ENCODE data around the gene ANKRD30A. TPM values are rescaled to one million over a fixed set of nuclear protein-coding genes. Genes with fewer than 3 reads are reported as not detected.
"Not testable (repeated sequence)": the region's sequence is repeated elsewhere in the genome, so short reads cannot be mapped to it uniquely, and the experiment has no call there.

ANKRD30A gene
- total RNA-seq, 3 donors from 2014 or later = 2.6 to 725 (median 216) TPM

DNA sequence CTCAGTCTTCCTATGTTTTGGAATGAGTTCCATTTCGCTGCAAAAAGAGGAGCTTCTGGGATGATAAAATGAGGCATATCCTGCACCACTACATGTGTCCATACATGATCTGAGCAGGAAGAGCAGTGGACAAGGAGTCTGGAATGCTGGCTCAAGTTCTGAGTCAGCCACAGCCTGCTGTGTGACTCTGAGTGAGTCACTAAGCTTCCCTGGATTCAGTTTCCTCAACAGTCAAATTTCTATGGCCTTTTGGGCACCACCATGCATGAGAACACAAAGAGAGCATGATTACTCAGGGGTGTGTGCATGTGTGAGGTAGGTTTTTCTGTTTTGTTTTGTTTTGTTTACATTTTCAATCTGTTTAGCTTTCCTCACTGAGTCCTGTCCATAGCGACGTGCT is 254.6 kb downstream of the ANKRD30A start:
- no peaks in the 10 kb centered on the region for H3K4me1 ChIP-seq
- H3K27me3 ChIP-seq = no peaks in the 10 kb centered on the region
- DNase-seq (ENCODE audit: low spot score in 2 of 2) = no peak
- intact Hi-C loops (cut with DNase I; ENCODE audit: low total_unique reads) = no loop called here
- H3K9me3 ChIP-seq = peaks cover 0 to 17% of the 10 kb centered on the region in 2 donors
- no peak overlapping the region for H3K4me3 ChIP-seq
- no peaks in the 10 kb centered on the region for H3K36me3 ChIP-seq
- TF ChIP-seq POLR2A (IDR thresholded peaks at IDR 0.05) = no peak
- no peak overlapping the region for H3K27ac ChIP-seq

DNA sequence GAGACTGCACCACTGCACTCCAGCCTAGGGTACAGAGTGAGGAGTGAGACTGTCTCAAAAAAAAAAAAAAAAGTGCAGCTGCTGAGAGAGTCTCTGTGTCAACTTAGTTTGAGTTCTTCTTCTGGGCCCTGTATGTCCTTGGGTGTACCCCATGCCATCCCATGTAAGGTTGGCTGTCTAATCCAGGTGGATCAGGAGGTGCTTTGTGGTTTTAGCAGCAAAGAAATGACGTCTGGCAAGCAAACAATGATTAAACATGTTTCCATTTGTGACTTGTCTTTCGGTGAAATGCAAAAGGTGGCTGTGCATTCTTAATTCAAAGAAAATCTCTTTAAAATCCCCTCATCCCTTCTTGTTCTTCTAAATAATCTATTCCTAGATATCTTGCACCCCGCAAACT is 255.9 kb downstream of the ANKRD30A start:
- TF ChIP-seq POLR2A (IDR thresholded peaks at IDR 0.05) = no peak
- TF ChIP-seq, protein P1, sequence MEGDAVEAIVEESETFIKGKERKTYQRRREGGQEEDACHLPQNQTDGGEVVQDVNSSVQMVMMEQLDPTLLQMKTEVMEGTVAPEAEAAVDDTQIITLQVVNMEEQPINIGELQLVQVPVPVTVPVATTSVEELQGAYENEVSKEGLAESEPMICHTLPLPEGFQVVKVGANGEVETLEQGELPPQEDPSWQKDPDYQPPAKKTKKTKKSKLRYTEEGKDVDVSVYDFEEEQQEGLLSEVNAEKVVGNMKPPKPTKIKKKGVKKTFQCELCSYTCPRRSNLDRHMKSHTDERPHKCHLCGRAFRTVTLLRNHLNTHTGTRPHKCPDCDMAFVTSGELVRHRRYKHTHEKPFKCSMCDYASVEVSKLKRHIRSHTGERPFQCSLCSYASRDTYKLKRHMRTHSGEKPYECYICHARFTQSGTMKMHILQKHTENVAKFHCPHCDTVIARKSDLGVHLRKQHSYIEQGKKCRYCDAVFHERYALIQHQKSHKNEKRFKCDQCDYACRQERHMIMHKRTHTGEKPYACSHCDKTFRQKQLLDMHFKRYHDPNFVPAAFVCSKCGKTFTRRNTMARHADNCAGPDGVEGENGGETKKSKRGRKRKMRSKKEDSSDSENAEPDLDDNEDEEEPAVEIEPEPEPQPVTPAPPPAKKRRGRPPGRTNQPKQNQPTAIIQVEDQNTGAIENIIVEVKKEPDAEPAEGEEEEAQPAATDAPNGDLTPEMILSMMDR (IDR thresholded peaks at IDR 0.05) = no peak
- TF ChIP-seq POLR2AphosphoS5 (IDR thresholded peaks at IDR 0.05) = no peak
- no peak for DNase-seq (ENCODE audit: low spot score in 2 of 2)
- Histone ChIP-seq H3K9me3 (peaks cover 0 to 17% of the 10 kb centered on the region in 2 donors), H3K4me1 (no peaks in the 10 kb centered on the region), H3K27me3 (no peaks in the 10 kb centered on the region), H3K27ac (no peak overlapping the region), H3K36me3 (no peaks in the 10 kb centered on the region), H3K4me3 (no peak overlapping the region)
- intact Hi-C loops (cut with DNase I; ENCODE audit: low total_unique reads) = no loop called here

DNA sequence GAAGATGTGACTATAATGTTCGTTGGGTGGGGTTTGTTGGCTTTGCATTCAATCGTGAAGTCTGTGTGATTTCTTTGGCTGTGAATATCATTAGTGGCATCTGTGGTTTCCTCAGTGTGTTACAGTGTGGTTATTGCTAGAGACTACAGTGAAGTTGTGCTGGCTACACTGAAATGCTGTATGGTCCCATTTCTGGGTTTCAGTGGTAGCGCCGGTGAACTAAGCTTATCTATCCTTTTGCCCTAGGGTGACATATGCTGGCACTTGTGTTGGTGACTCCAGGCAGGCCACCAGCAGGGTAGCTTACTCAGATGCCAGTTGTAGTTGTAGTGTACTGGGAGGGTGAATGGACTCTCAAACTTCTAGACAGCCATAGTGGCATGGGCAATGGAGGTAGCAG is 259.5 kb downstream of the ANKRD30A start:
- no peaks in the 10 kb centered on the region for H3K4me1 ChIP-seq

DNA sequence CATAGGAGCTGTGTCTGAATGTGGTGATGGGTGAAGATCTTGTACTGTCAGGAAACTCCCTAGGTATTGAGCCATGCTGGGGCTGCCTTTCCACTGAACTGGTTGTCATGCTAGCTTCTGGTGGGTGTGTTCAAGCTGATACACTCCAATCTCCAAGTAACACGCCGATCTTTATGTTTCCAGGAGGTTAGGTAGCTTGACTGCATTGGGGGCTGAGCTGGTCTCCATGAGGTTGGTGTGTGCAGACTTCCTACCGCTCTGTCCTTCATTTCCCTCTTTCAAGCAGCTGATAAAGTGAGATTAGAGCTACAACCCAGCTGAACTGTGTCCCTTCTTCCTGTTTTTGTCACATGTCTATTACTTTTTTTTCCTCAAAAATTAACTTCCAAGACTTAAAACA is 265.5 kb downstream of the ANKRD30A start:
- H3K9me3 ChIP-seq = no peaks in the 10 kb centered on the region
- TF ChIP-seq, protein P1 (IDR thresholded peaks at IDR 0.05) = no peak
- no peak for TF ChIP-seq POLR2A (IDR thresholded peaks at IDR 0.05)
- H3K4me3 ChIP-seq = no peak overlapping the region
- intact Hi-C loops (cut with DNase I; ENCODE audit: low total_unique reads) = no loop called here
- DNase-seq (ENCODE audit: low spot score in 2 of 2) = no peak
- H3K27ac ChIP-seq = no peak overlapping the region
- no peaks in the 10 kb centered on the region for H3K27me3 ChIP-seq
- H3K36me3 ChIP-seq = no peaks in the 10 kb centered on the region
- H3K4me1 ChIP-seq = no peaks in the 10 kb centered on the region

More for the DNA sequence above, 259.5 kb downstream of the ANKRD30A start:
- DNase-seq (ENCODE audit: low spot score in 2 of 2) = no peak
- Histone ChIP-seq H3K27me3 (no peaks in the 10 kb centered on the region), H3K27ac (no peak overlapping the region), H3K36me3 (no peaks in the 10 kb centered on the region), H3K4me3 (no peak overlapping the region), H3K9me3 (peaks cover 0 to 17% of the 10 kb centered on the region in 2 donors)
- TF ChIP-seq, protein P1 (IDR thresholded peaks at IDR 0.05) = no peak
- TF ChIP-seq POLR2AphosphoS5 (IDR thresholded peaks at IDR 0.05) = no peak
- intact Hi-C loops (cut with DNase I; ENCODE audit: low total_unique reads) = no loop called here

DNA sequence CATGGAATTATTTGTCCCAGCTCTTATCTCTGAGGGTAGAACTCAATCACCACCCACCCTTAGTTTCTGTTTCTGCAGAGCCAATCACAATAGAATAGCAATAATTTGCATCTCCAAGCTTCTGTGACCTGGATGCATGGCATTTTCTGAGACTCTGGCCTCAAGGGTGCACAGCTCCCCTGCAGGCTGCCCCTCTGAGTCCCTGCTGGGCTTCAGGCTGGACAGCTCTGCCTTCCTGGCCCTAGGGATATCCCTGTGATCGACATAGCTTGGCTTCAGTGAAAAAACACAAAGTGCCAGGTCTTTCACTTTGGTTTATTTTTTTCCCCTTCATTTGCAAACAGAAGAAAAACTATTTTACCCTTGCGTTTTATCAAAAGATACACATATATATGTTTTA is 275.4 kb downstream of the ANKRD30A start:
- H3K27me3 ChIP-seq; H3K4me3 ChIP-seq; H3K4me1 ChIP-seq; DNase-seq (ENCODE audit: low spot score in 2 of 2); intact Hi-C loops (cut with DNase I; ENCODE audit: low total_unique reads); H3K9me3 ChIP-seq; H3K36me3 ChIP-seq; H3K27ac ChIP-seq: not testable (repeated sequence)

DNA sequence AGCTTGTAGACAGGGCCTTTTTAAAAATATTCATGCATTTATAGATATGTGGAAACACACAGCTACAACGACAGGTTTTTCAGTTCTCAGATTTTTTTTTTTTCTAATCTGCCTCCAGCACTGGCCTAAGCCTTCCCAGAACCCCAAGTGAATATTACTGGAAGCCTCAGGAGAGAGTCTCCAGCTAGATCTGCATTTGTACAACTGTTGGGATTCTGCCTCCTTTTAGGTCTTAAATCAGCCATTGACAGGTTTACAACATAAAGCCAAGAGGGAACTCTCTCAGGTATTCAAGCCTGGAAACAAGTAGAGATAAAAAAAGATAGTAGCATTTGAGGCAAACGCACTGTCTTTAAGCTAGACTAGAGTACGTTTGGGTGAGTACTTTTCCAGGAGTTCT is 275.8 kb downstream of the ANKRD30A start:
- Histone ChIP-seq H3K4me1 (no peaks in the 10 kb centered on the region), H3K36me3 (no peaks in the 10 kb centered on the region), H3K4me3 (no peak overlapping the region), H3K27me3 (no peaks in the 10 kb centered on the region), H3K9me3 (no peaks in the 10 kb centered on the region), H3K27ac (no peak overlapping the region)
- TF ChIP-seq, protein P1 (IDR thresholded peaks at IDR 0.05) = no peak
- no peak for TF ChIP-seq POLR2A (IDR thresholded peaks at IDR 0.05)
- TF ChIP-seq POLR2AphosphoS5 (IDR thresholded peaks at IDR 0.05) = no peak
- intact Hi-C loops (cut with DNase I; ENCODE audit: low total_unique reads) = no loop called here
- DNase-seq (ENCODE audit: low spot score in 2 of 2) = no peak
